HepG2 (cell line): ENCODE measurements around the gene FAF1. TPM values are rescaled to one million over a fixed set of nuclear protein-coding genes. Genes with fewer than 3 reads are reported as not detected.

ENCODE experiments used
- ATAC-seq: fragments of 200-7000 bp; cut with Tn5 transposase; 3 replicates; pipeline ENCODE4 v1.9.1; 2020; ENCODE audit warnings: mild to moderate bottlenecking, moderate library complexity
- BruUV-seq: library from RNA; stranded (reverse); fragments of 400-500 nt; replicated peaks from 2 replicates; lab custom pipeline; 2021; lab: Mats Ljungman, UMichigan
- CTCF ChIA-PET: fragments of 300-600 bp; formaldehyde crosslinking; extraction: SDS; loops from one replicate; lab custom pipeline; 2021; ENCODE audit warnings: low total read pairs, inconsistent platforms, low intra/inter-chr PET ratio; lab: Yijun Ruan, JAX
- POLR2A ChIA-PET: fragments of 350-600 bp; sonication (Branson Sonifier 250); formaldehyde crosslinking; loops from one replicate; lab custom pipeline; 2020; ENCODE audit warnings: antibody characterized with exemption, inconsistent platforms; lab: Yijun Ruan, JAX
- DNase-seq: peaks from one replicate; pipeline ENCODE4 v3.0.0-alpha.2; 2015; ENCODE audit warnings: low spot score
- FAIRE-seq: peaks from 3 replicates; lab custom pipeline; 2011; peaks lifted over from hg19 to GRCh38; lab: Jason Lieb, UNC
- H2AFZ ChIP-seq: one replicate; pipeline ENCODE4 v1.6.1; 2011; ENCODE audit warnings: low read length, inconsistent platforms
- H3K27ac ChIP-seq: fragments of 300-600 bp; 3 replicates; pipeline ENCODE4 v1.8.0; 2011; ENCODE audit warnings: mixed run types, mild to moderate bottlenecking, mixed read lengths, low read length, inconsistent platforms; ENCODE audit not compliant: insufficient read depth; ENCODE audit errors: extremely low read length
- H3K27me3 ChIP-seq, 2 experiments: fragments of 200-600 bp in 1 of 2; 2 replicates in 1 of 2; 3 replicates in 1 of 2; pipeline versions ENCODE4 v1.6.0 to v1.8.0; 2011; ENCODE audit warnings: low read length in 2 of 2, mild to moderate bottlenecking in 2 of 2, moderate library complexity in 2 of 2, inconsistent platforms in 1 of 2; ENCODE audit not compliant: insufficient read depth in 2 of 2, control insufficient read depth in 1 of 2
- H3K36me3 ChIP-seq, 2 experiments: fragments of 200-600 bp in 1 of 2; replicated peaks in 1 of 2; 2 replicates in 1 of 2; 3 replicates in 1 of 2; pipeline versions ENCODE4 v1.5.1 to v1.8.0; 2011; ENCODE audit warnings: low read length in 2 of 2, inconsistent platforms in 1 of 2; ENCODE audit not compliant: insufficient read depth in 2 of 2, control insufficient read depth in 1 of 2
- H3K4me1 ChIP-seq: 2 replicates; pipeline ENCODE4 v1.5.1; 2012; ENCODE audit warnings: low read length, inconsistent platforms; ENCODE audit not compliant: insufficient read depth
- H3K4me2 ChIP-seq: 2 replicates; pipeline ENCODE4 v1.6.0; 2011; ENCODE audit warnings: low read depth, low read length, inconsistent platforms
- H3K4me3 ChIP-seq, 3 experiments: fragments of 200-600 bp in 1 of 3; sonication (generic), shearing (Covaris generic) in 1 of 3; replicated peaks in 1 of 3; 2 replicates each; pipeline ENCODE4 v1.5.1; 2011 to 2016; ENCODE audit warnings: low read length in 3 of 3, inconsistent platforms in 2 of 3, low read depth in 2 of 3, mild to moderate bottlenecking in 2 of 3, control low read depth in 1 of 3, mixed read lengths in 1 of 3; ENCODE audit not compliant: insufficient read depth in 1 of 3
- H3K79me2 ChIP-seq: one replicate; pipeline ENCODE4 v1.6.1; 2011; ENCODE audit warnings: low read length, inconsistent platforms; ENCODE audit not compliant: insufficient read depth
- H3K9ac ChIP-seq: 2 replicates; pipeline ENCODE4 v1.6.0; 2011; ENCODE audit warnings: mild to moderate bottlenecking, low read depth, low read length, inconsistent platforms; ENCODE audit not compliant: insufficient read depth
- H3K9me3 ChIP-seq: 2 replicates; pipeline ENCODE4 v1.5.1; 2012; ENCODE audit warnings: mild to moderate bottlenecking, low read length
- H4K20me1 ChIP-seq: 2 replicates; pipeline ENCODE4 v1.6.0; 2011; ENCODE audit warnings: inconsistent platforms, mild to moderate bottlenecking, low read length, moderate library complexity; ENCODE audit not compliant: insufficient read depth
- FOSL2 ChIP-seq: sonication (generic); formaldehyde crosslinking; IDR thresholded peaks from 2 replicates; pipeline ENCODE4 v1.4.0; 2020; ENCODE audit warnings: missing genetic modification reagents
- HDAC1 ChIP-seq: sonication (generic); formaldehyde crosslinking; IDR thresholded peaks from 2 replicates; pipeline ENCODE4 v1.5.1; 2020; ENCODE audit warnings: mild to moderate bottlenecking, missing genetic modification reagents
- MNT ChIP-seq: fragments of 450-650 bp; IDR thresholded peaks from 2 replicates; pipeline ENCODE4 v1.6.1; 2016
- MTA1 ChIP-seq: sonication (generic); formaldehyde crosslinking; IDR thresholded peaks from 2 replicates; pipeline ENCODE4 v1.4.0; 2020; ENCODE audit warnings: missing genetic modification reagents, mild to moderate bottlenecking, borderline replicate concordance
- NFE2L1 ChIP-seq: sonication (generic); formaldehyde crosslinking; IDR thresholded peaks from 2 replicates; pipeline ENCODE4 v1.4.0; 2020; ENCODE audit warnings: missing genetic modification reagents, mild to moderate bottlenecking, borderline replicate concordance
- SRSF4 ChIP-seq: fragments of 200-400 bp; formaldehyde crosslinking; IDR thresholded peaks from one replicate; pipeline ENCODE4 v1.6.1; 2018; ENCODE audit warnings: mild to moderate bottlenecking, low read depth, low read length, moderate library complexity; ENCODE audit not compliant: poor library complexity, severe bottlenecking
- THAP9 ChIP-seq: sonication (generic); formaldehyde crosslinking; IDR thresholded peaks from 2 replicates; pipeline ENCODE4; 2020; ENCODE audit warnings: missing genetic modification reagents, mild to moderate bottlenecking, borderline replicate concordance
- ZFP37 ChIP-seq: sonication (generic); formaldehyde crosslinking; IDR thresholded peaks from 2 replicates; pipeline ENCODE4 v1.4.0; 2020; ENCODE audit warnings: missing genetic modification reagents, borderline replicate concordance
- ZNF432 ChIP-seq: sonication (generic); formaldehyde crosslinking; IDR thresholded peaks from 2 replicates; pipeline ENCODE4 v1.5.0; 2020; ENCODE audit warnings: missing genetic modification reagents, mild to moderate bottlenecking, borderline replicate concordance
- ZNF570 ChIP-seq: sonication (generic); formaldehyde crosslinking; IDR thresholded peaks from 2 replicates; pipeline ENCODE4 v1.4.0; 2020; ENCODE audit warnings: mild to moderate bottlenecking, missing genetic modification reagents, borderline replicate concordance
- ZNF773 ChIP-seq: sonication (generic); formaldehyde crosslinking; IDR thresholded peaks from 2 replicates; pipeline ENCODE4 v1.4.0; 2020; ENCODE audit warnings: missing genetic modification reagents, borderline replicate concordance
- ZNF776 ChIP-seq: sonication (generic); formaldehyde crosslinking; IDR thresholded peaks from 2 replicates; pipeline ENCODE4 v1.4.0; 2020; ENCODE audit warnings: mild to moderate bottlenecking, missing genetic modification reagents
- ZNF83 ChIP-seq: sonication (generic); formaldehyde crosslinking; IDR thresholded peaks from 2 replicates; pipeline ENCODE4 v1.4.0; 2020; ENCODE audit warnings: missing genetic modification reagents, mild to moderate bottlenecking, borderline replicate concordance
- ZSCAN25 ChIP-seq: sonication (generic); formaldehyde crosslinking; IDR thresholded peaks from 2 replicates; pipeline ENCODE4 v1.8.0; 2022; ENCODE audit warnings: mild to moderate bottlenecking, missing genetic modification reagents
- WGBS: methylation state at CpG from one replicate; pipeline ENCODE4 v1.1.6; 2017; ENCODE audit warnings: low lambda C conversion rate; 5-methylcytosine and 5-hydroxymethylcytosine counted together
- in situ Hi-C: cut with HindIII; loops from 2 replicates; pipeline ENCODE4 v1.10.0; 2017; ENCODE audit warnings: low pct_unique_long_range_greater_than_20kb; ENCODE audit not compliant: extremely low pct_ligation_motif_present
- intact Hi-C: fragments of 100-400 bp; cut with micrococcal nuclease; formaldehyde crosslinking; loops from one replicate; pipeline ENCODE4 v1.10.0; 2022; ENCODE audit not compliant: unreplicated experiment
- polyA plus RNA-seq, 8 experiments: library from polyadenylated mRNA; depleted of rRNA in 3 of 8; stranded (reverse) in 7 of 8; unstranded in 1 of 8; fragments of >200 nt; fragmentation: Illumina TruSeq in 4 of 8; extraction: Trizol in 4 of 8; gene quantifications; 2 replicates each; pipeline versions ENCODE4 v1.2.1 to v1.2.3, GENCODE V29; 2011 to 2016; ENCODE audit warnings: low read depth in 4 of 8, missing spikeins in 1 of 8, mixed read lengths in 1 of 8; ENCODE audit not compliant: insufficient read depth in 1 of 8
- total RNA-seq, 5 experiments: library from RNA; depleted of rRNA; stranded (reverse); fragments of >200 nt; fragmentation: Illumina TruSeq; extraction: Trizol; gene quantifications; 2 replicates each; pipeline ENCODE4 v1.2.3, GENCODE V29; 2016; ENCODE audit warnings: low read depth in 1 of 5

The FAF1 gene
- total and polyA plus RNA-seq, 2 of the 13 experiments (the other 11 are each of a cell fraction or from before 2014, with no cell fraction given): 19.4 to 63.3 TPM

- CTCF ChIA-PET: no interaction called here
- no peak overlapping the region for H3K27ac ChIP-seq
- no peak overlapping the region for H3K9ac ChIP-seq
- no peaks in the 10 kb centered on the region; a peak in 1 of 5 replicates for H3K27me3 ChIP-seq
- ATAC-seq (no peak), FAIRE-seq (no peak), DNase-seq (no peak)
- H2AFZ ChIP-seq: no peak overlapping the region
- H3K4me1 ChIP-seq: no peaks in the 10 kb centered on the region
- in situ Hi-C loops (no loop called here), intact Hi-C loops (no loop called here)
- no TSS peak for BruUV-seq
- no peaks in the 10 kb centered on the region for H3K9me3 ChIP-seq
- TF ChIP-seq ZNF776 (CRISPR knock-in tag): no peak
- TF ChIP-seq ZNF432 (CRISPR knock-in tag): no peak
- peaks cover 2 to 41% of the 10 kb centered on the region in 2 experiments; a peak in 4 of 5 replicates for H3K36me3 ChIP-seq
- H4K20me1 ChIP-seq: no peaks in the 10 kb centered on the region
- H3K4me2 ChIP-seq: no peak overlapping the region
- POLR2A ChIA-PET: no interaction called here
- H3K4me3 ChIP-seq: no peak overlapping the region
- WGBS: 95% methylated on average over 1 of the region's 1 CpG
- H3K79me2 ChIP-seq: no peaks in the 10 kb centered on the region
These were observed 398.0 kb downstream of the FAF1 start for GRCh38 chr1:50562106-50562505.

GRCh38 chr1:50559421-50559820 lies 400.6 kb downstream of the FAF1 start:
- POLR2A ChIA-PET: no interaction called here
- CTCF ChIA-PET: no interaction called here
- in situ Hi-C loops: no loop called here
- TF ChIP-seq HDAC1 (CRISPR knock-in tag): no peak
- TF ChIP-seq SRSF4: no peak
- no peak for TF ChIP-seq ZNF83 (CRISPR knock-in tag)
- TF ChIP-seq MTA1 (CRISPR knock-in tag): no peak
- TF ChIP-seq ZSCAN25 (CRISPR knock-in tag): no peak
- TF ChIP-seq ZNF773 (CRISPR knock-in tag): no peak
- TF ChIP-seq THAP9 (CRISPR knock-in tag): no peak
- no peak for TF ChIP-seq FOSL2
- no peak for TF ChIP-seq NFE2L1
- TF ChIP-seq ZFP37: no peak
- no peak for TF ChIP-seq MNT
- no peak for TF ChIP-seq ZNF570 (CRISPR knock-in tag)

More at GRCh38 chr1:50559421-50559820, 400.6 kb downstream of the FAF1 start:
- Histone ChIP-seq H3K9ac (no peak overlapping the region), H3K4me1 (peaks cover 6% of the 10 kb centered on the region), H2AFZ (no peak overlapping the region), H3K9me3 (no peaks in the 10 kb centered on the region), H3K27me3 (no peaks in the 10 kb centered on the region; a peak in 1 of 5 replicates), H3K4me3 (no peak overlapping the region), H3K4me2 (no peak overlapping the region), H4K20me1 (no peaks in the 10 kb centered on the region), H3K79me2 (no peaks in the 10 kb centered on the region), H3K27ac (no peak overlapping the region), H3K36me3 (peaks cover 2 to 19% of the 10 kb centered on the region in 2 experiments; a peak in 3 of 5 replicates)
- 98% methylated on average over 3 of the region's 3 CpGs for WGBS
- intact Hi-C loops: no loop called here
- no peak for FAIRE-seq
- no TSS peak for BruUV-seq
- DNase-seq: no peak
- no peak for ATAC-seq
